HG02759 (cell line): ENCODE measurements around the gene LSM14B.
"Not testable (repeated sequence)": the region's sequence is repeated elsewhere in the genome, so short reads cannot be mapped to it uniquely, and the experiment has no call there.

Experiments
- ATAC-seq: cut with Tn5 transposase; IDR thresholded peaks from one replicate; pipeline ENCODE4 v1.9.1; 2021; ENCODE audit warnings: mild to moderate bottlenecking, moderate library complexity; ENCODE audit not compliant: unreplicated experiment

The LSM14B gene

GRCh38 chr20:62121776-62122653 is at the start of gene LSM14B:
TSS of gene LSM14B (plus strand) at chr20:62122475. CDS start at chr20:62122667, 192 bp downstream.
- peak; percentile 78 for ATAC-seq

- no peak for ATAC-seq
Measured at GRCh38 chr20:62073323-62073722, 49.0 kb upstream of the LSM14B start.

- no peak for ATAC-seq
Measured at GRCh38 chr20:62079166-62079565, 43.1 kb upstream of the LSM14B start.

- ATAC-seq = no peak
Measured at GRCh38 chr20:62080249-62080990, 41.9 kb upstream of the LSM14B start.

- ATAC-seq = no peak
Measured at GRCh38 chr20:62083312-62083711, 39.0 kb upstream of the LSM14B start.

- ATAC-seq = not testable (repeated sequence)
Measured at GRCh38 chr20:62084224-62084623, 38.1 kb upstream of the LSM14B start.

- no peak for ATAC-seq
Measured at GRCh38 chr20:62085206-62085605, 37.1 kb upstream of the LSM14B start.

- ATAC-seq = no peak
Measured at GRCh38 chr20:62087227-62087626, 35.0 kb upstream of the LSM14B start.

- ATAC-seq = no peak
Measured at GRCh38 chr20:62087632-62088031, 34.6 kb upstream of the LSM14B start.

GRCh38 chr20:62088258-62089127 is 33.8 kb upstream of the LSM14B start:
- no peak for ATAC-seq

- ATAC-seq = no peak
Measured at GRCh38 chr20:62089393-62089792, 32.9 kb upstream of the LSM14B start.

- ATAC-seq = no peak
Measured at GRCh38 chr20:62096421-62097380, 25.6 kb upstream of the LSM14B start.

GRCh38 chr20:62097881-62098407 is 24.3 kb upstream of the LSM14B start:
- no peak for ATAC-seq

GRCh38 chr20:62101078-62101477 is 21.2 kb upstream of the LSM14B start:
- no peak for ATAC-seq

- ATAC-seq = no peak
Measured at GRCh38 chr20:62103508-62104233, 18.6 kb upstream of the LSM14B start.

- ATAC-seq = no peak
Measured at GRCh38 chr20:62104234-62104789, 18.0 kb upstream of the LSM14B start.

GRCh38 chr20:62104791-62105345 is 17.4 kb upstream of the LSM14B start:
- ATAC-seq = no peak

- no peak for ATAC-seq
Measured at GRCh38 chr20:62105592-62105991, 16.7 kb upstream of the LSM14B start.
